Nephron progenitor cell (in vitro differentiated cells): ENCODE data around the gene SHQ1.

ENCODE experiments used
- DNase-seq: peaks from one replicate; pipeline ENCODE4 v3.0.0; 2021
- H3K27ac Mint-ChIP-seq: 2 replicates; pipeline ENCODE4 v1.8.0; 2021; ENCODE audit warnings: mild to moderate bottlenecking, moderate library complexity, mixed read lengths
- H3K27me3 Mint-ChIP-seq: 2 replicates; pipeline ENCODE4 v1.8.0; 2021; ENCODE audit warnings: mild to moderate bottlenecking, low read depth, mixed read lengths; ENCODE audit not compliant: poor library complexity
- H3K36me3 Mint-ChIP-seq: 2 replicates; pipeline ENCODE4 v1.8.0; 2021; ENCODE audit warnings: low read depth, mixed read lengths
- H3K4me1 Mint-ChIP-seq: 2 replicates; pipeline ENCODE4 v1.8.0; 2021; ENCODE audit warnings: mixed read lengths
- H3K4me3 Mint-ChIP-seq: 2 replicates; pipeline ENCODE4 v1.8.0; 2021; ENCODE audit warnings: mild to moderate bottlenecking, moderate library complexity, mixed read lengths
- H3K9me3 Mint-ChIP-seq: 2 replicates; pipeline ENCODE4 v1.8.0; 2021; ENCODE audit warnings: mild to moderate bottlenecking, moderate library complexity, mixed read lengths
- TF ChIP-seq, protein P1 (sequence below): fragments of 200-600 bp; sonication (generic); IDR thresholded peaks from 2 replicates; pipeline ENCODE4 v1.5.0; 2021; ENCODE audit warnings: antibody characterized with exemption

The SHQ1 gene

DNA sequence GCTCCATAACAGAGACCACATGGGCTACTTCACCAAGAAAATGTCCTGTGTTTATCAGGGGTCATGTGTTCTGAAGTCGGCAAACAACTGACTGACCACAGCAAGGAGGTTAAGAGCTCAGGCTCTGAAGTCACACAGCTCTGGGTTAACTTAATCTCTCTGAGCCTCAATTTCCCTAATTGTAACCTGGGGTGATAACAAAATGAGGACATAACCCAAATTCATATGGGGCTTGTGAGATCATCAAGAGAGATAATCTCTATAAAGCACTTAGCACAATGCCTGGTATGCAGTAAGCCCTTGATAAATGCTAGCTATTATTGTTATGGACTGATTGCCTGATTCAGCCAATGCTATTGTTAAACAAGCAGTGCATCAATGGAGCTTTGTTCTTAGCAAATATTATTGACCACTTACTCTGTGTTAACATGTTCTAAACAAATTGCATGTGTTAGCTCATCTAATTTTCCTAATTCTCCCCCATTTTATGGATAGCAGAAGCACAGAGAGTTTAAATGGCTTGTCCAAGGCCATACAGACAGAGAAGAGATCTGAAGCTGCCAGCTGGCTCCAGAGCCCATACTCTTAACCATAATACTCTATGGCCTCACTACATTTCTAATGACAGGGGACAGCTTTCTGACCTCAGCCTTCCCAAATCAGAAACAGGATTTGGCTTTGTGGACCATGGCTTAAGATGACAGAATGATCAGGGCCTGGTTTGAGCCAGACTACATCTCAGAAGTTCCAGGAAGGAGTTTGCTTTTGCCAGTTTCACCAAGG lies 78.3 kb downstream of the SHQ1 start:
- no peak overlapping the region for H3K27ac Mint-ChIP-seq

DNA sequence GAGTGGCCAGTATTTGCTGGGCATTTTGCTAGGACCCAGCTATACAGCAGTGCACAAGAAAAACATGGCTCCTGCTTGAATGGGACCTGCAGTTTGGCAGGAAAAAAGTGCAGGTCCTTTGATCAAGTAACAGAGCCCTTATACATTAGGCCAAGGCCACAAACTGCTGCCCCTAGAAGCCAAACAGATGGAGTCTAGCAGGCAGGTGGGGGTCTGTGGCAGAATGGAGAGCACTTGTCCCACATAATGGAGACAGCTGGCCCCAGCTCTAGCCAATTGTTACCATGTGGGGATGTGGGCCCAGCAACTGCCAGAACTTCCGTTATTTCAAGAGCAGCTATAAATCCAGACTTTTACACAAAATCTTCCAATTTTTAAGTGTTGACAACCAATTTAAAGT lies 79.3 kb downstream of the SHQ1 start:
- TF ChIP-seq, protein P1, sequence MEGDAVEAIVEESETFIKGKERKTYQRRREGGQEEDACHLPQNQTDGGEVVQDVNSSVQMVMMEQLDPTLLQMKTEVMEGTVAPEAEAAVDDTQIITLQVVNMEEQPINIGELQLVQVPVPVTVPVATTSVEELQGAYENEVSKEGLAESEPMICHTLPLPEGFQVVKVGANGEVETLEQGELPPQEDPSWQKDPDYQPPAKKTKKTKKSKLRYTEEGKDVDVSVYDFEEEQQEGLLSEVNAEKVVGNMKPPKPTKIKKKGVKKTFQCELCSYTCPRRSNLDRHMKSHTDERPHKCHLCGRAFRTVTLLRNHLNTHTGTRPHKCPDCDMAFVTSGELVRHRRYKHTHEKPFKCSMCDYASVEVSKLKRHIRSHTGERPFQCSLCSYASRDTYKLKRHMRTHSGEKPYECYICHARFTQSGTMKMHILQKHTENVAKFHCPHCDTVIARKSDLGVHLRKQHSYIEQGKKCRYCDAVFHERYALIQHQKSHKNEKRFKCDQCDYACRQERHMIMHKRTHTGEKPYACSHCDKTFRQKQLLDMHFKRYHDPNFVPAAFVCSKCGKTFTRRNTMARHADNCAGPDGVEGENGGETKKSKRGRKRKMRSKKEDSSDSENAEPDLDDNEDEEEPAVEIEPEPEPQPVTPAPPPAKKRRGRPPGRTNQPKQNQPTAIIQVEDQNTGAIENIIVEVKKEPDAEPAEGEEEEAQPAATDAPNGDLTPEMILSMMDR = no peak
- Mint-ChIP-seq H3K4me1 (peaks cover 22% of the 10 kb centered on the region), H3K4me3 (no peak overlapping the region), H3K9me3 (no peaks in the 10 kb centered on the region), H3K36me3 (peaks cover 11% of the 10 kb centered on the region), H3K27me3 (no peaks in the 10 kb centered on the region), H3K27ac (no peak overlapping the region)
- no peak for DNase-seq

More for the DNA sequence above, 78.3 kb downstream of the SHQ1 start:
- no peaks in the 10 kb centered on the region for H3K27me3 Mint-ChIP-seq
- DNase-seq = no peak
- TF ChIP-seq, protein P1 = no peak
- peaks cover 11% of the 10 kb centered on the region for H3K36me3 Mint-ChIP-seq
- H3K9me3 Mint-ChIP-seq = no peaks in the 10 kb centered on the region
- no peak overlapping the region for H3K4me3 Mint-ChIP-seq
- H3K4me1 Mint-ChIP-seq = peaks cover 22% of the 10 kb centered on the region

DNA sequence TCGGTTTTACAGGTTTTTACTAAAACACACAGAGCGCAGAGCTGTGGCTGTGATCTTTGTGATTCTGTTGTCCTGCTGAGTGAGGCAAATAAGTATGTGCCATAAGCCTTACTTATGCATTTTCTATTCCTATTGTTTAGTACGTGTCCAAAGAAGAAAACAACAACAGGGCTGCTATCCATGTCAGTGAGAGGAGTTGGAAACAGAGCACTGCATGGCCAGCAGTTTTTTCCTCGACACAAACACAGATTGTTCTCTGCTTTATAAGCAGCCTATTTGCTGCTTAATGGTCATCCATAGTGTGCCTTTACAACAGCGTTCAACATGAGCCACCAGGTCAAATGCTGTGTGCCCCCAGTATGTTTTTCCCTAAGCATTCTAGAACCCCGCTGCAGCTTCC lies 79.8 kb downstream of the SHQ1 start:
- no peak overlapping the region for H3K27ac Mint-ChIP-seq
- H3K4me1 Mint-ChIP-seq = peaks cover 22% of the 10 kb centered on the region
- H3K4me3 Mint-ChIP-seq = no peak overlapping the region
- H3K9me3 Mint-ChIP-seq = no peaks in the 10 kb centered on the region
- no peaks in the 10 kb centered on the region for H3K27me3 Mint-ChIP-seq
- H3K36me3 Mint-ChIP-seq = peaks cover 11% of the 10 kb centered on the region
- no peak for DNase-seq
- TF ChIP-seq, protein P1 = no peak

DNA sequence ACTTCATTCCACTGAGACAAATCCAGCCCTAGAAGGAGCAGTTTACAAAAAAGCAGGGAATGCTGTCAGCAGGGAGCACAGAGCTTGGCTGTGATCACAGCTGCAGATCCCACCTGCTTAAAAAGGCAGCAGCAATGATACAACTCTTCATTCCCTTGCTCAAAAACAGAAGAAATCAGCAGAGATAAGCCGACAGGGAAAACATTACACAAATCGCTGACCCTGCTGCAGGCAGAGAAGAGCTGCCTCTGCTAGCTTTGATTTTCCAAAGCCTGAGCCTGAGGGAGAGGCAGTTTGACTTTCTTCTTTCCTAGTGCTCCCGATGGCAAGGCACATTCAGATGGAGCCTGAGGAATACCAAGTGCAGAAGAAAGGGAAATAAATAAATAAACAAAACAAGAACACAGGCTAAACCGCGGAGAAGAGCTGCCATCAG lies 80.2 kb downstream of the SHQ1 start:
- TF ChIP-seq, protein P1 = no peak
- Mint-ChIP-seq H3K4me3 (peak overlapping the region; percentile 29), H3K27ac (no peak overlapping the region), H3K9me3 (no peaks in the 10 kb centered on the region), H3K27me3 (no peaks in the 10 kb centered on the region), H3K36me3 (peaks cover 16% of the 10 kb centered on the region), H3K4me1 (peaks cover 22% of the 10 kb centered on the region)
- no peak for DNase-seq

DNA sequence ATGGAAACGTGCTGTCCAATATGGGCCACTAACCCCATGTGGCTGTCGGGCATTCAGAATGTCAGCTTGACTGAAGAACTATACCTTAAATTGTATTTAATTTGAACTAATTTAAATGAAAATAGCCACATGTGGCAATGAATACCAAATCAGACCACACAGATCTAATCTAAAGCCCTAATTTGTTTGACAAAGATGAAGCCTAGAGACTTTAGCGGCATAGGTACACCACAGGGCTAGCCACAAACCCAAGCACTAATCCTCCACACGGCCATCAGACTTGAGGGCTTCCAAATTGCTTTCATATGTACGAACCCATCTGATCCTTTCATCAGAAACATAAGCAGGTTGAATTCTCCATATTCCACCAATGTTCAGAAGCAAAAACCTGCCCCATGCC lies 81.4 kb downstream of the SHQ1 start:
- Mint-ChIP-seq H3K27ac (no peak overlapping the region), H3K4me1 (peaks cover 22% of the 10 kb centered on the region), H3K36me3 (peaks cover 19% of the 10 kb centered on the region), H3K4me3 (no peak overlapping the region), H3K27me3 (no peaks in the 10 kb centered on the region), H3K9me3 (no peaks in the 10 kb centered on the region)
- TF ChIP-seq, protein P1 = no peak
- DNase-seq = no peak
